HCT116 (cell line): ENCODE measurements around the gene VAMP3. TPM values are rescaled to one million over a fixed set of nuclear protein-coding genes. Genes with fewer than 3 reads are reported as not detected.

Experiments used
- ATAC-seq: fragments of 200-7000 bp; cut with Tn5 transposase; 2 replicates; pipeline ENCODE4 v1.9.1; 2020; ENCODE audit warnings: mild to moderate bottlenecking, moderate library complexity
- BruUV-seq: library from RNA; stranded (reverse); fragments of 400-500 nt; replicated peaks from 2 replicates; lab custom pipeline; 2021; lab: Mats Ljungman, UMichigan
- CTCF ChIA-PET: fragments of 300-600 bp; sonication (Branson Sonifier 250); formaldehyde crosslinking; loops from one replicate; lab custom pipeline; 2021; ENCODE audit warnings: antibody characterized with exemption; lab: Charles Lee
- POLR2A ChIA-PET: fragments of 300-600, 350-600 bp; sonication (Branson Sonifier 250); formaldehyde crosslinking; loops from one replicate; lab custom pipeline; 2021; ENCODE audit warnings: antibody characterized with exemption; lab: Charles Lee
- RAD21 ChIA-PET, 2 experiments: fragments of 300-600 bp; sonication (Branson Sonifier 250); formaldehyde crosslinking; loops; one replicate each; lab custom pipeline; 2023; ENCODE audit warnings: low total read pairs in 2 of 2; ENCODE audit not compliant: uncharacterized antibody in 2 of 2, unreplicated experiment in 2 of 2, low non-redundant PET in 1 of 2; lab: Charles Lee
- DNase-seq: peaks from one replicate; pipeline ENCODE4 v3.0.0-alpha.2; 2010; ENCODE audit warnings: low read depth, low spot score
- H2AFZ ChIP-seq: fragments of 200-600 bp; shearing (Covaris generic), sonication (generic); 2 replicates; pipeline ENCODE4 v1.6.1; 2017; ENCODE audit warnings: low read depth, mixed run types, mixed read lengths, antibody characterized with exemption, low read length; ENCODE audit not compliant: poor library complexity, severe bottlenecking
- H3K27ac ChIP-seq: 2 replicates; pipeline ENCODE4 v1.5.1; 2012; ENCODE audit warnings: low read depth, low read length
- H3K27me3 ChIP-seq: fragments of 200-600 bp; sonication (generic); 2 replicates; pipeline ENCODE4 v1.6.1; 2016; ENCODE audit warnings: mixed run types, low read length, mixed read lengths; ENCODE audit not compliant: insufficient read depth
- H3K36me3 ChIP-seq, 2 experiments: fragments of 200-500 bp in 1 of 2; fragments of 200-600 bp in 1 of 2; sonication (Bioruptor generic) in 1 of 2; sonication (generic) in 1 of 2; 2 replicates each; pipeline versions ENCODE4 v1.5.1 to v1.6.1; 2014 to 2016; ENCODE audit warnings: low read length in 2 of 2, inconsistent platforms in 1 of 2, mixed read lengths in 1 of 2, mixed run types in 1 of 2; ENCODE audit not compliant: insufficient read depth in 2 of 2, control insufficient read depth in 1 of 2
- H3K4me1 ChIP-seq, 2 experiments: fragments of 200-600 bp in 1 of 2; sonication (generic) in 1 of 2; 2 replicates each; pipeline versions ENCODE4 v1.5.1 to v1.6.1; 2012 to 2017; ENCODE audit warnings: low read length in 2 of 2, inconsistent platforms in 1 of 2, mild to moderate bottlenecking in 1 of 2, mixed read lengths in 1 of 2, mixed run types in 1 of 2, moderate library complexity in 1 of 2; ENCODE audit not compliant: insufficient read depth in 2 of 2, control insufficient read depth in 1 of 2
- H3K4me2 ChIP-seq: fragments of 200-600 bp; sonication (generic); 2 replicates; pipeline ENCODE4 v1.6.1; 2017; ENCODE audit warnings: mixed run types, low read length, mixed read lengths
- H3K4me3 ChIP-seq, 2 experiments: fragments of 200-600 bp in 1 of 2; sonication (generic) in 1 of 2; replicated peaks in 1 of 2; 2 replicates each; pipeline ENCODE4 v1.5.1; 2011 to 2016; ENCODE audit warnings: low read length in 2 of 2, control low read depth in 1 of 2, low read depth in 1 of 2, mild to moderate bottlenecking in 1 of 2, mixed read lengths in 1 of 2, mixed run types in 1 of 2
- H3K79me2 ChIP-seq: fragments of 200-600 bp; sonication (generic); 2 replicates; pipeline ENCODE4 v1.6.1; 2017; ENCODE audit warnings: mild to moderate bottlenecking, mixed run types, low read length, moderate library complexity, mixed read lengths; ENCODE audit not compliant: insufficient read depth
- H3K9ac ChIP-seq: fragments of 200-600 bp; sonication (generic); 2 replicates; pipeline ENCODE4 v1.6.1; 2016; ENCODE audit warnings: low read length, mixed read lengths
- H3K9me2 ChIP-seq: fragments of 200-600 bp; sonication (generic), shearing (Covaris generic); 2 replicates; pipeline ENCODE4 v1.6.1; 2017; ENCODE audit warnings: mixed run types, mild to moderate bottlenecking, moderate library complexity; ENCODE audit not compliant: insufficient read depth
- H3K9me3 ChIP-seq, 2 experiments: fragments of 200-500 bp in 1 of 2; fragments of 200-600 bp in 1 of 2; sonication (Bioruptor generic) in 1 of 2; sonication (generic) in 1 of 2; 2 replicates each; pipeline ENCODE4 v1.6.1; 2014 to 2017; ENCODE audit warnings: low read length in 2 of 2, mixed read lengths in 2 of 2, inconsistent platforms in 1 of 2, low read depth in 1 of 2, mild to moderate bottlenecking in 1 of 2, mixed run types in 1 of 2, moderate library complexity in 1 of 2; ENCODE audit not compliant: control insufficient read depth in 1 of 2, insufficient read depth in 1 of 2
- H4K20me1 ChIP-seq: fragments of 200-600 bp; sonication (generic), shearing (Covaris generic); 2 replicates; pipeline ENCODE4 v1.6.1; 2017; ENCODE audit warnings: mixed run types, mild to moderate bottlenecking, moderate library complexity; ENCODE audit not compliant: insufficient read depth
- ATF3 ChIP-seq: IDR thresholded peaks from 2 replicates; pipeline ENCODE4 v1.6.1; 2012
- CEBPB ChIP-seq: IDR thresholded peaks from 2 replicates; pipeline ENCODE4 v1.6.1; 2012; ENCODE audit warnings: low read depth
- CTCF ChIP-seq, 3 experiments: fragments of 200-600 bp in 1 of 3; sonication (generic) in 1 of 3; IDR thresholded peaks in 2 of 3; conservative IDR thresholded peaks in 1 of 3; 2 replicates each; pipeline ENCODE4 v1.5.1; 2012 to 2017; ENCODE audit warnings: low read depth in 2 of 3, low read length in 2 of 3, antibody characterized with exemption in 1 of 3, borderline replicate concordance in 1 of 3, control low read depth in 1 of 3, mild to moderate bottlenecking in 1 of 3, mixed read lengths in 1 of 3, mixed run types in 1 of 3, moderate library complexity in 1 of 3; ENCODE audit not compliant: insufficient read depth in 1 of 3
- EGR1 ChIP-seq: IDR thresholded peaks from 2 replicates; pipeline ENCODE4 v1.6.1; 2012; ENCODE audit warnings: low read depth
- ELF1 ChIP-seq: IDR thresholded peaks from 2 replicates; pipeline ENCODE4 v1.6.1; 2012; ENCODE audit warnings: low read depth, borderline replicate concordance
- EZH2 ChIP-seq: fragments of 200-600 bp; sonication (generic); IDR thresholded peaks from 2 replicates; pipeline ENCODE4 v1.6.1; 2017; ENCODE audit warnings: antibody characterized with exemption, mixed run types
- EZH2phosphoT487 ChIP-seq: fragments of 200-600 bp; IDR thresholded peaks from 2 replicates; pipeline ENCODE4 v1.6.1; 2018; ENCODE audit warnings: antibody characterized with exemption, borderline replicate concordance
- FOSL1 ChIP-seq: IDR thresholded peaks from 2 replicates; pipeline ENCODE4 v1.6.1; 2012; ENCODE audit warnings: low read depth
- JUND ChIP-seq: IDR thresholded peaks from 2 replicates; pipeline ENCODE4 v1.6.1; 2012
- MAX ChIP-seq: IDR thresholded peaks from 2 replicates; pipeline ENCODE4 v1.6.1; 2012
- POLR2A ChIP-seq: IDR thresholded peaks from 2 replicates; pipeline ENCODE4 v1.7.0; 2011; ENCODE audit warnings: borderline replicate concordance; ENCODE audit not compliant: insufficient read depth, insufficient read length; ENCODE audit errors: extremely low read depth
- POLR2AphosphoS5 ChIP-seq: IDR thresholded peaks from 2 replicates; pipeline ENCODE4 v1.6.1; 2011; ENCODE audit warnings: mild to moderate bottlenecking, low read depth, low read length, moderate library complexity
- RAD21 ChIP-seq: IDR thresholded peaks from 2 replicates; pipeline ENCODE4 v1.6.1; 2012; ENCODE audit warnings: low read depth, mild to moderate bottlenecking
- REST ChIP-seq: IDR thresholded peaks from 2 replicates; pipeline ENCODE4 v1.6.1; 2012; ENCODE audit warnings: low read depth
- SIN3A ChIP-seq: IDR thresholded peaks from 2 replicates; pipeline ENCODE4 v1.6.1; 2012; ENCODE audit warnings: low read depth
- SP1 ChIP-seq: IDR thresholded peaks from 2 replicates; pipeline ENCODE4 v1.6.1; 2012; ENCODE audit warnings: low read depth
- SRF ChIP-seq: IDR thresholded peaks from 2 replicates; pipeline ENCODE4 v1.6.1; 2012; ENCODE audit warnings: low read depth
- YY1 ChIP-seq: IDR thresholded peaks from 2 replicates; pipeline ENCODE4 v1.6.1; 2011; ENCODE audit warnings: low read length, low read depth, moderate library complexity, mild to moderate bottlenecking; ENCODE audit not compliant: insufficient replicate concordance; ENCODE audit errors: extremely low read depth
- ZBTB33 ChIP-seq: IDR thresholded peaks from 2 replicates; pipeline ENCODE4 v1.6.1; 2011; ENCODE audit warnings: mild to moderate bottlenecking, low read length, moderate library complexity; ENCODE audit not compliant: insufficient replicate concordance; ENCODE audit errors: extremely low read depth
- ZFX ChIP-seq: fragments of 450-650 bp; IDR thresholded peaks from 2 replicates; pipeline ENCODE4 v1.6.1; 2017
- intact Hi-C: fragments of 100-400 bp; cut with micrococcal nuclease; formaldehyde crosslinking; loops from 2 replicates; pipeline ENCODE4 v1.10.0; 2022
- total RNA-seq: library from RNA; stranded (reverse); gene quantifications from one replicate; pipeline ENCODE4 v1.2.1, GENCODE V29; 2021; ENCODE audit not compliant: unreplicated experiment

Gene VAMP3
- total RNA-seq, 1 experiment from 2014 or later = 79.3 TPM

GRCh38 chr1:7767176-7767575 lies 3.9 kb upstream of the VAMP3 start:
- Histone ChIP-seq H3K9ac (no peak overlapping the region), H3K9me3 (no peaks in the 10 kb centered on the region), H3K27ac (no peak overlapping the region), H3K4me2 (no peak overlapping the region), H3K27me3 (no peaks in the 10 kb centered on the region), H3K4me3 (no peak overlapping the region), H3K9me2 (no peaks in the 10 kb centered on the region), H3K36me3 (no peaks in the 10 kb centered on the region), H3K79me2 (peaks cover 9% of the 10 kb centered on the region), H3K4me1 (peaks cover 4 to 10% of the 10 kb centered on the region in 2 experiments; a peak in 3 of 4 replicates), H4K20me1 (no peaks in the 10 kb centered on the region)
- intact Hi-C loops = no loop called here
- POLR2A ChIA-PET = no interaction called here
- RAD21 ChIA-PET = no interaction called here
- no TSS peak for BruUV-seq
- no peak for ATAC-seq
- TF ChIP-seq CTCF (IDR thresholded peaks at IDR 0.05 in 2 of 3, conservative IDR thresholded peaks at IDR 0.05 in 1 of 3; ENCODE audit: borderline replicate concordance in 1 of 3, insufficient read depth in 1 of 3, low read depth in 2 of 3, low read length in 2 of 3) (no peak), MAX (no peak), SP1 (no peak), RAD21 (no peak), YY1 (no peak), POLR2A (no peak), ZBTB33 (no peak), SRF (no peak), EGR1 (no peak), FOSL1 (no peak), ELF1 (no peak), JUND (no peak), EZH2 (no peak), ATF3 (no peak), EZH2phosphoT487 (no peak), SIN3A (no peak), POLR2AphosphoS5 (no peak), REST (no peak), ZFX (no peak), CEBPB (no peak)
- TF ChIP-seq, all 23 proteins: peak for 0
- CTCF ChIA-PET = no interaction called here
- DNase-seq = no peak
- no peak overlapping the region for H2AFZ ChIP-seq
